GM18870 (cell line): ENCODE measurements around the gene WDR5.

Experiments
- ATAC-seq: cut with Tn5 transposase; IDR thresholded peaks from one replicate; pipeline ENCODE4 v1.9.1; 2021; ENCODE audit warnings: moderate library complexity; ENCODE audit not compliant: unreplicated experiment

WDR5 gene

DNA sequence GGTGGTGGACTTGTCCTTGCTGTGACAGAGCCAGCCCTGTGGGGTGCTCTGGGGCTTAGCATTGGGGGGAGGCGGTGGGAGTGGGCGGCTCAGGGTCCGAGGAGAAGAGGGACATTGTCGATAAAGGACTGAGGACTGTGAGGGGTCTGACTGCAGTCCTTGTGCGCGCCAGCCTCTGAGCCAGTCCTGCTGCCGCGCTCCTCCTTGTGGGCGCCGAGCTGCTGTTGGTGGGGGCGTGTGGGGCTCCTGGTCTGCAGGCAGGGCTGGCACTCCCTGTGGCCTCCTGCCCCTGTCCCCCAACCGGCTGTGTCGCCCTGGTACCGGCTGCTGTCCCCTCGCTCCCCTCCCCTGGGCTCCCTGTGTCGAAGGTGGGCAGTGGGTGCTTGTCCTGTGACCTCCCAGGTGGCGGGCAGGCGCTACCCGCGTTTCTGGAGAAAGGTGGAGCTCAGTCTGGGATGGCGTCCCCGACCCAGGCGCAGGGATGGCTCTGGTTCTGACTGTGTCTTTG lies 21.6 kb downstream of the WDR5 start:
- no peak for ATAC-seq

DNA sequence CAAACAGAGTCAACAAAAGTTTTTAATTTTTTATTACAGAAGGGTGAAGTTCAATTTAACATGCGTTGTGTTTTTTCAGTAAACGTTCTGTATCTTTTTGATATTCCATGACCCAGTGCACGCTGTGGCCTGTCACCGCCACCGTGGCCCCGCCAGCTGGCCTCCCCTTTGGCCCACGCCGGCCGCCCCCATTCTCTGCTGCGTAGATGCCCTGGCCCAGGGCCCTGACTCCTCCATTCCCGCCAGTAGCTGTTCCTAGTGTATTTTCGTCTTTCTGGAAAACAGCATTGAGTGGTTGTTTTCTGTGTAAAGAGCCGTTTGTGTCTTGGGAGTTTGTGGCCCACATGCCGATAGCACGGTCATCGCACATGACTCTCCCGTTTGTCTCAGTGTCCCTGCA lies 22.4 kb downstream of the WDR5 start:
- no peak for ATAC-seq

DNA sequence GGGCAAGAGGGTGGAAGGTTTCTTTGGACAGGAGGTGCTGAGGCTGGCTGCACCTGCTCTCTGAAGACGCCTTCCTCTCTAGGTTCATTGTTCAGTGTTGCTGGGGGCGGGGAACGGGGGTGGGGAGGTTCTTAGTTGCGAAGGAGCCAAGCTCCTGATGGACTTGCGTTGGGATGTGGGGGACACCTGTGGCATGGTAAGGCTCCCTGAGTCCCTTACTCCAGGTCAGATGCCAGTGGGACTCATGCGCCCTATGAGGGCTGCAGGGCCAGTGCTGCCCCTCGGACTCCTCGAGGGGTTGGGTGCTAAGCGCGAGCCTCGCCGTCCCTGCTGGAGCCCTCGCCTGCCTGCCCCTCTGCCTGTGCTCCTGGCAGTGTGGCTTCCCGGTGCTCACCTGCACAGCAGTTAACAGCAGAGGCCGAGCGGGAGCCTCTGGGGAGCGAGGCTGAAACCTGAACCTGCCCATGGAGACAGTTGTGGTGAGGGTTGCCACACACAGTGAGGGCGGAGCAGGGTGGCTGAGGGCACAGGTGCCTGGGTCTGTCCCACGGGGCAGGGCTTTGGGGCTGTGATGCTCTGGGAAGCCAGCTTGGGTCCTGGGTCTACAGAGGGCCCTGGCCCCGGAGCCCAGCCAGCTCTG lies 23.0 kb downstream of the WDR5 start:
- no peak for ATAC-seq

DNA sequence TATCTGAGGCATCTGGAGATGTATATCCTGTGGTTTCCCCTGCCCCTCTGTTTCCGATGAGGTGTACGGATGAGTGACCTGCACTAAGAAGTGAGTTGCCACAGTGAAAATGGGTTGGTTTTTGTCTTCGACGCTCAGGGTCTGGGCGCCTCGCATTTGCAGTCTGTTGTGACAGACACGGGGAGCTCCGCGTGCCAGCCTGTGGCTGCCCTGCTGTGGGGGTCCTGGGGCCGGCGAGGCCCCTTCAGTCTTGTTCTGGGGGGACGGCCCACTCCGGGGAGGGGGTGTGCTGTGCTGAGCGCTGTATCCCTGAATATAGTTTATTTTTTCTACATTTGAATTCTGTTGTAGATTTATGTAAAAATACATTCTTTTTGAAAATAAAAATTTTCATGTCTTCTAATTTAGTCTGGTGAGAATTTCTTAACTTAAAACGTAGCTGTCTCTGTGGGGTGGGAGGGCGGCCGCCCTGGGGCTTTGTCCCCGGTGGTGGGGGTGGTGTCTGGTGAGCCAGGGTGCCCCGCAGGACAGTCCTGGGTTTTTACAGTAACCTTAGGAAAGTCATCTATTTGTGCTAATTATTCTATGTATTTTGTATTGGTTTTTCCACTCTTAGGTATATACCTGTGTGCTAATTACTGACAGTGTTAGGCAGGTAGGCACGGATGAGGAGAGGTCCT lies 23.8 kb downstream of the WDR5 start:
- no peak for ATAC-seq

DNA sequence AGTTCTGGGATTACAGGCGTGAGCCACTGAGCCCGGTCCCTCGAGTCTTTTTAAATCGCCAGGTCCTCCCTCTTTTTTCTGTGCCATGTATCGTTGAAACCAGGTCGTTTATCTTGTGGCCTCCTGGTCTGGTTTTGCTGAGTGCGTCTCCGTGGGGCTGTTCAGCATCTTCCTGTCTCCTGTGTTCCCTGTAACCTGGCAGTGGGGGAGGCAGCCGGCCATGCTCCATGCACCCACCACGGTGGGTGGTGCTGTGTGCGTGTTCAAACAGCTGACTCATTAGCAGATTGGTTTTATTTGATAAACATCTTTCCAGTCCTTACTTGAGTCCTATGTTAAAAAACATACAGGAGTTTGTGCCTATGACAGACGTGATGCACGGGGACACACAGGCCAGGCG lies 25.8 kb downstream of the WDR5 start:
- ATAC-seq: no peak

DNA sequence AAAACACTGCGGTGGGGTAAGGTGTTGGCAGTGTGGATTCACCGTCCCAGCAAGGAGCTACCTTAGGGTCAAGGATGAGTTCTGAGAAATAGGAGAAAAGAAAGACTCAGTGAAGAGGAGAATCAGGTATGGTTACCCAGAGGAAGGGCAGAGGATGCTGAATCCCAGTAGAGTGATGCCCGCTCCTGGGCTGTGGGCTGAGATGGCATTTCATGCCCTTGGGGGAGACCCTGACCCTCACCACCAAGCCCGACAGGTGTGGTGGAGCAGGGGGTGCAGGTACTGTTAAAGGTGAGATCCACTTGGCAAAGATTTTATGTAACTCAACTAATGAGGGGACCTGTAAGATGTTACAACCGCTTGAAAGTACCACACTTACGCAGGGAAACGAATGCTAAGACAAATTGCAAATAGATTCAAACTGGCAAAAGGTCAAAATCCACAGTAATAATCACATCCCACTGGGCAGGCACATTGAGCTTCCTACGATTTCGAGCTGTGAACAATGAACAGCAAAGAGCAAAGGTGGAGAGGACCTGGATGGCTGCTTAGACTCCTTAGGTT lies 26.4 kb downstream of the WDR5 start:
- ATAC-seq: no peak

DNA sequence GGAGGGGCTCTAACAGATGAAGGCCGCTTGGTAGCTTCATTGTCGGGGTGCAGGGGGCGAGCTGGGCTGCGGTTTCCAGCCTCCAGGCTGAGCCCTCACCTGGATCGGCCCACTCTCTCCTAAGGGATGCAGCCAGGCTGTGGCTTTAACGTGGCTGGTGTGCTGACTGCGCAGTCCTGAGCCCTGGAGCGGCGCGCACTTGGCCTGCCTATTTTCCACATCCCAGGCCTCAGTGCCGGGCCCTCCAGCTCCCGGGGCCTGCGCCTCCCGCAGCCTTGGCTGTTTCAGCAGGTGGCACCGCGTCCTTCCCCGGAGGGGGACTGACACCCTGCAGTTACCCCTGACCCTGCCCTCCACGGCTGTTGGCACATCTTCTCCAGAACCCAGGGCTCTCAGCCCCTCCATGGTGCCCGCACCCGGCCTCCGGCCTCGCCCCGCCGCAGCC lies 27.1 kb downstream of the WDR5 start:
- ATAC-seq: no peak

DNA sequence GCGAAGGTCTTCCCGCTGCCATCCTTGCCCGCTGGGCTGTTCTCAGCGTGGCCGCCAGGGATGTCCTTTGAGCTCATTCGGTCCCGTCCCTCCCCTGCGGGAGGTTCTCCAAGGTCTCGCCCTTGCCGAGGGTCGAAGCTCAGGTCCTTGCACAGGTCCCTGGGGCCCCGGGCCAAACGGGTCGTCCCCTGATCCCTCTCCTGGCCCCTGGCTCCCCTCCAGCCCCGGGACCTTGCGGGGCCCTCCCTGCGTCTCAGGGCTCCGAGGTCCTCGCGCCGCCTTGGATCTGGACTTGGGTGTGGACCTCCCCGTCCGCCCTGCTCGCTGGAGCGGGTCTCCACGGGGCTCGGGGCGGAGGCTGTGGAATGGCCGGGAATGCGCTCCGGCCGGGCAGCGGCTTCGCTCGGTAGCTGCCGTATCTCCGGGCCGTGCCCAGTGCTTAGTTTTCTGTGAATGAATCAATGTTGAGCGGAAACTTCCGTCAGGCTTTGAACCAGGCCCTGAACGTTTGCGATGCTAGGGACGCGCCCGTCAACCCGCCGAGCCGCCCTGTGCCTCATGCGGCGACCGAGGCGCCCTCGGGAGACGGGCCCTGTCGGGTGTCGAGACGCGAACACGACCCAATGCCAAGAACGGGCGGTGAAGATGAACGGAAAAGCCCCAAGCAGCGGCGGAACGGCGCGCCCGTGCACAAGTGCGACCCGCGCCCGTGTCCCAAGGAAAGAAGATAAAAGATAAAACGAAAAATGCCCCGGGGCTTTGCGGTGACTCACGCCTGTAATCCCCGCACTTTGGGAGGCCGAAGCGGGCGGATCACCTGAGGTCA lies 27.7 kb downstream of the WDR5 start:
- ATAC-seq: no peak

DNA sequence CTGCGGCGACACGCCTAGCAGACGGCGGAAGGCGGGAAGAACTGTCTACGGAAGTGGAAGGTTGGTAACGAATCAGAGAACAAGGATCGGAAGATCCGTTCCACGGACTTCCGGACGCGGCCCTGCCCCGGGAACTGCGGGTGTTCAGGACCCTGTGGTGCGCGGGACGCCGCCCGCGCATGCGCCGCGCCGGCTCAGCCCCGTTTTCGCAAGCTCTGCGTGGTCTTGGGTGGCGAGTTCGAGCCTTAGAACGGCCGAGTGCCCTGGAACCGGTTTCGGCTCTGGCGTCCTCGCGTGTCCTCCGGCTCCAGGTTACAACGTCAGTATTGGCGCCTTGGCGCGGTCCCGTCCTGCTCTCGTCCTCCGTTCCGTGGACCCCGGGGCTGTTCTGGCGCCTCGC lies 29.0 kb downstream of the WDR5 start:
- no peak for ATAC-seq

DNA sequence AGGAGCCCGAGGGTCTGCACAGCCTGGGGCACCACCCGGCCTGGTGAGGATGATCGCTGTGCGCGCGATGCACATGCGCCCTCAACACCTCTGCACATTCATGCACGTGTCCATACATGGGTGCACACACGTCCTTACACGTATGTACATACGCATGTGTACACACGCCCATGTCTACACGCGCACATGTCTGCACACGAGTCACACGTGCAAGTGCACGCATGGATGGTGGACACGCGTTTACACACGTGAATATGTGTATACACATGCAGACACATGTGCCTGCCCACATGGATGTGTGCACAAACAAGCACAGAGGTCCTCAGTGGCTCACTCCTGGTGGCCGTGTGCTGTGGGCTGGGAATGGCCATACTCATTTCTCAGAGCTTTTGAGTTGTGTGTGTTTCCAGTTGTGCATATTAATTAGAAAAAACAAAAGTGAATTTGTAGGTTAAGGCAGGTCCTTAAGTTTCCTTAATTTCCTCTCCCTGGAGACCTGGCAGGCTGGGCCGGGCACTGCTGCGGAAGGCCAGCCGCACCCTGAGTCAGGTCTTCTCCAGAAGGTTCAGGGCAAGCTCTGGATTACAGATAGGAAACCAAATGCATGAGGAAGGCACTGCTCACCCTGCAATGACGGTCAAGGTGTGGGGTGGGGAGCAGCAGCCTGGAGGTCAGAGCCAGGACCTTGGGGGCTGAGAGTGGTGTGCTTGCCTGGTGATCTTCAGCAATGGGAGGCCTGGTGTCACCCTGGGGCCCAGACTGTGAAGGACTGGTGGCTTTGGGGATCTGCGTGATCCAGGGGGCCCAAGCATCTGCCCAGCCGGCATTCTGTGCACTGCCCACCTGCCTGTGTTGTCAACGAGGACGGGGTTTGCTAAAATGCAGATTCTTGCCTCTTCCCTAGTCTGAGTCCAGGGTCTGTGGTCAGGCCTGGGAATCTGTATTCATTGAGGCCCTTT lies 29.8 kb downstream of the WDR5 start:
- ATAC-seq: no peak

DNA sequence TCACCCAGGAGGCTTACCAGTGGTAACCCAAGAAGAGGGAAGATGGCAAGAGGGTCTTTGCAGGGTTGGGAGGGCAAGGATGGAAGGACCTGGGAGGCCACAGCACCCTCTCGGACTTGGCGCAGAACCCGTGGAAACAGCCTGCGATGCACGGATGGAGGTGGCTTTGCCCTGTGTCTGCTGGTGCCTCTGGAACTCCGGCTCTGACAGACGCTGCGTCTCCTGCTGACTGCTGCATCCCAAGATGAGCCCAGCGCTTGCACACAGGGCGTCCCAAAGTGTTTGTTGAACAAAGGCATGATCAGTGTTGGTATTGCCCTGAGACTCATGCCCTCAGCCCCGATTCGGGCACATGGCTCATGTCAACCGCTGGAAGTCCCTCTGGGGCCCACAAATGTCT lies 30.5 kb downstream of the WDR5 start:
- no peak for ATAC-seq

DNA sequence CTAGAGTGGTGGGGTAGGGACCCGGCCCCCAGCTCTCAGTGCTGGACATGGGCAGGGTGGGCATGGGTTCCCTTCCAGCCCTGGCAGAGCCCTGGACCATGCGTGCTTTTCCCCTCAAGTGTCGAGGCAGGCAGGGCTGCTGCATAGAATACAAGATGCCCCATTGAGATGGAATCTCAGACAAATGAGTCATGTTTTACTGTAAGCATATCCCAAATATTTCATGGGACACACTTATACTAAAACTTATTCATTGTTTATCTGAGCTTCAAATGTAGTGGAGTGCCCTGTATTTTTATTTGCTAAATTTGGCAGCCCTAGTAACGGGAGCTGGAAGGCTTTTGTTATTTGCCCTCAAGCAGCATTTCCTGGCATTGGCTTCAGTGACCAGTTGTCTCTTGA lies 31.6 kb downstream of the WDR5 start:
- no peak for ATAC-seq

DNA sequence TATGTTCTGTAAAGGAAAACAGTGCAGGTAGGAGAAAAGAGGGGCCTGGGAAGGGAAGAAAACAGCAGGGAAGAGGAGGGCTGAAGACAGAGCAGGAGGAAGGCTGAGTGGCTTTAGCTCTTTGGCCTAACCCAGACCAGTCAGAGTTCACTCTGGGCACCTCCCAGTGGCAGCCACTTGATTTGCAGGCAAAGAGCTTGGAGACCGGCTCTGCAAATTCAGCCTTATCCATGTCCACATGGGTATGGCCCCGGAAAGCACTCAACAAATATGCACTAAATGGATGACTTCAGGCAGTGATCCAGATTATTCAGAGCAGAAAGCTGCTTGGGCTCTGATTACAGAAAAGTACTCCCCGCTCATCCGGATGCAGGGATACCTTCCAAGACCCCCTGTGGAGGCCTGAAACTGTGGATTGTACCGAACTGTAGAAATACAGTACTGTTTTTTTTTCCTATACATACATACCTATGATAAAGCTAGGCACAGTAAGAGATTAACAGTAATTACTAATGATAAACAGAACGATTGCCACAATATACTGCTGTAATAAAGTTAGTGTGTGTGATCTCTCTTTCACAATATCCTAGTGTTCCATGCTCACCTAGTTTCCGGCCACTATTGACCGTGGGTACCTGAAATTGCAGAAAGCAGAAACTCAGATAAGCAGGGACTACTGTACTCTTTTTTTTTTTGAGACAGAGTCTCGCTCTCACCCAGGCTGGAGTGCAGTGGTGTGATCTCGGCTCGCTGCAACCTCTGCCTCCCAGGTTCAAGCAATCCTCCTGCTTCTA lies 33.1 kb downstream of the WDR5 start:
- no peak for ATAC-seq

DNA sequence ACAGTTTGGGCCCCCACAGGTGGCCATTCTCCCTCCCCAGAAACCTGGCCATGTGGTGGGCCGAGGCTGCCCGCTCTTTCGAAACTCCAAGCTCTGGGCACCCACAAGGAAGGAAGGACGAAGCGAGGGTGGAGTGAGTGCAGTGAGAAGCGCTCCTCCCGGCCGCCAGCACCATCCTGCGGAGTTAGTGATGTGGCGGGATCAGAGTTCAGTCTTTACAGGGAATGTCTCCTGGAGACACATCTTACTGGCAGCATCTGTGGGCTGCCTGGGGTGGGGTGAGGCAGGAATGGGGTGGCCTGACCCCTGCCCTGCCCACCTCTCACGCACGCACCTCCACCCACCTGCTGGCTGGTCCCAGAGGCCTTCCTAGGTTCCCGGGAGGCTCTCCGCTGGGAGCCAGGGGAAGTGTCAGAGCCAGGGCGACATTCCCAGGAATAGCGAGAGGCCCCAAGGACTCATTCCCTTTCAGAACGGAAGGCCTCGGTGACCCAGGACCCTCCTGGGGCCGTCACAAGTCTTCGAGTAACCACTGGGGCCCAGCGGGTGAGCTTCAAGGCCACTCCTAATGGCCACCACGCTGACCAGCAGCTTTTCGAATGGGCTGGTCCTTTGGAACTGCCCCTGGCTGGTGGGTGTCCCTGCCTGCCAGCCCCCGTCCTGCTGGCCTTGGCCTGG lies 34.0 kb downstream of the WDR5 start:
- no peak for ATAC-seq

DNA sequence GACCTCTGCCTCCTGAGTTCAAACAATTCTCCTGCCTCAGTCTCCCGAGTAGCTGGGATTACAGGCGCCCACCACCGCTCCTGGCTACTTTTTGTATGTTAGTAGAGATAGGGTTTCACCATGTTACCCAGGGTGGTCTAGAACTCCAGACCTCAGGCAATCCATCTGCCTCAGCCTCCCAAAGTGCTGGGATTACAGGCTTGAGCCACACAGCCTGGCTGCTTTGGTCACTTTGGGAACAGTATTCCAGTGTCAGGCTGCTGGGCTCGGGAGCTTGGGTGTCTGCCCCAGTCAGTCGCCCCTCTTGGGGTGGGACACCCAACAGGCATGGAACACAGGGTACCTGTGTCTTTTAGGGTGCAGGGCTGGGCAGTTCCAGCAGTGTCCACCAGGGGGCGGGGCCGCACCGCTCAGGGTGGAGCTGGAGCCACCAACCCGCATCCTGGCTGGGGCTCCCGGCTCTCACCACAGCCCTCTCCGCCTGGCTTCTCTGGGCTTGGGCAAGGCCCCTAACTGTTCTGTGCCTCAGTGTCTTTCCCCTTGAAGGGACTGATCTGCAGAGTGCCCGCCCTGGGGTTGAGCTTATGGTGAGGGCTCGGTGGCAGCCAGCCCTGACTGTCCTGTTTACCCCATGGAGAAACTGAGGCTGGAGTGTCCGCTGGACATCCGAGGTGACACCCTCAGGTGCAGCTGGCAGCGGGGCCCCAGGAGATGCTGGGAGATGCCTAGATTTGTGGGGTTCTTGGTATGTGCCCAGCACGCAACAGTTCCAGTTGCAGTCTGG lies 34.8 kb downstream of the WDR5 start:
- ATAC-seq: no peak

DNA sequence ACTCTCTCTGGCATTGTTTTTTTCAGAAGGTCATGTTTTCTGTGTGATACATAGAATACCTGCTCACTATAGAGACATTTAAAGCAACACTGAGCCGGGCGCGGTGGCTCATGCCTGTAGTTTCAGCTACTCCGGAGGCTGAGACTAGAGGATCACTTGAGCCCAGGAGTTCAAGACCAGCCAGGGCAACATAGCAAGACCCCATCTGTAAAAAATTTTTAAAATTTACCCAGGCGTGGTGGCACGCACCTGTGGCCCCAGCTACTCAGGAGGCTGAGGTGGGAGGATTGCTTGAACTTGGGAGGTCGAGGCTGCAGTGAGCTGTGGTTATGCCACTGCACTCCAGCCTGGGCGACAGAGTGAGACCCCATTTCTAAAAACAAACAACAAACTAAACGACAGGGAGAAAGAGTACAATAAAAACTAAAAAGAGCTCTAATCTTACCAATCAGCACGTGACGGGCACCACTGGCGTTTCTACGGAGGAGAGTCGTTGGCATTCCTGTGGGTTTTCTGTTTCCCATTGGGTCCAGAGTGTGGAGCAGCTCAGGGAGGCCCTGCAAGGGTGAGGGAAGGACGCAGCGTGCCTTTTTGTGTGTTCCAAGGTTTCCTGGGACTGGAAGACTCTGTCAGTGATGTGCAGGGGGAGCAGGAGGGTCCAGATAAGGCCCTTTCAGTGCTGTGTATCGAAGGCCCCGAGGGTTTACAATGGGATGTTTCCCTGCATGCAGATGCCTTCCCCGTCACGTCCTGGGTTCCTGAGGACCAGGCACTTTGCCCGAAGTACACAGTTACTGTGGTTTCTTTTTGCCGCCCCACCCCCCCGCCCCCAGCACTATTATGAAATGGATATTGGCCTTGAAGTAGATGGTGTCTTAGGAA lies 35.7 kb downstream of the WDR5 start:
- no peak for ATAC-seq
